HEK293T (cell line): Measurements from ENCODE around the gene SLC9C2.

ENCODE experiments used
- HDGF ChIP-seq: fragments of 450-650 bp; IDR thresholded peaks from 2 replicates; pipeline ENCODE4 v1.6.1; 2017; ENCODE audit warnings: antibody characterized with exemption, borderline replicate concordance
- LEF1 ChIP-seq: fragments of 450-650 bp; IDR thresholded peaks from 2 replicates; pipeline ENCODE4 v1.6.1; 2017; ENCODE audit warnings: mild to moderate bottlenecking, borderline replicate concordance
- SP1 ChIP-seq: fragments of 450-650 bp; IDR thresholded peaks from 2 replicates; pipeline ENCODE4 v1.6.1; 2017
- ZNF384 ChIP-seq: fragments of 450-650 bp; IDR thresholded peaks from 2 replicates; pipeline ENCODE4 v1.6.1; 2016

- no peak for TF ChIP-seq HDGF
- no peak for TF ChIP-seq ZNF384
- no peak for TF ChIP-seq LEF1
- TF ChIP-seq SP1, result no peak
These were observed 112.9 kb downstream of the SLC9C2 start for GRCh38 chr1:173489929-173490328.
